IMR-90 (cell line): ENCODE measurements around the gene NPC1. TPM values are rescaled to one million over a fixed set of nuclear protein-coding genes. Genes with fewer than 3 reads are reported as not detected.

ENCODE experiments used
- ATAC-seq: fragments of 200-7000 bp; cut with Tn5 transposase; 2 replicates; pipeline ENCODE4 v1.9.1; 2020; ENCODE audit warnings: low read depth, mild to moderate bottlenecking, moderate library complexity
- BruUV-seq: library from RNA; stranded (reverse); fragments of 400-500 nt; replicated peaks from 2 replicates; lab custom pipeline; 2021; lab: Mats Ljungman, UMichigan
- CTCF ChIA-PET: fragments of 300-600 bp; formaldehyde crosslinking; extraction: SDS; loops from one replicate; lab custom pipeline; 2021; ENCODE audit warnings: antibody characterized with exemption; lab: Yijun Ruan, JAX
- POLR2A ChIA-PET: fragments of 300-600 bp; sonication (Branson Sonifier 250); formaldehyde crosslinking; loops from one replicate; lab custom pipeline; 2022; ENCODE audit warnings: antibody characterized with exemption; ENCODE audit not compliant: unreplicated experiment; lab: Charles Lee
- DNase-seq: peaks from one replicate; pipeline ENCODE4 v3.0.0; 2013
- H2AFZ ChIP-seq: replicated peaks from 2 replicates; pipeline ENCODE3; 2013; ENCODE audit warnings: low read length, mild to moderate bottlenecking; ENCODE audit not compliant: poor library complexity
- H2AK5ac ChIP-seq: 2 replicates; pipeline ENCODE4 v1.6.1; 2013; ENCODE audit warnings: low read depth, low read length, inconsistent platforms
- H2AK9ac ChIP-seq: replicated peaks from 2 replicates; pipeline ENCODE3; 2013; ENCODE audit warnings: mild to moderate bottlenecking, low read depth, low read length, moderate library complexity; ENCODE audit not compliant: poor library complexity
- H2BK120ac ChIP-seq: 2 replicates; pipeline ENCODE4 v1.6.1; 2013; ENCODE audit warnings: low read depth, low read length, inconsistent platforms
- H2BK15ac ChIP-seq: 3 replicates; pipeline ENCODE4 v1.6.1; 2013; ENCODE audit warnings: low read depth, low read length, inconsistent platforms
- H2BK20ac ChIP-seq: 2 replicates; pipeline ENCODE4 v1.6.1; 2013; ENCODE audit warnings: low read depth, mild to moderate bottlenecking, inconsistent platforms, low read length, moderate library complexity
- H2BK5ac ChIP-seq: 2 replicates; pipeline ENCODE4 v1.6.1; 2013; ENCODE audit warnings: mild to moderate bottlenecking, low read depth, low read length, inconsistent platforms; ENCODE audit not compliant: poor library complexity, severe bottlenecking
- H3K14ac ChIP-seq: replicated peaks from 2 replicates; pipeline ENCODE4 v1.6.1; 2013; ENCODE audit warnings: low read depth, low read length, inconsistent platforms
- H3K18ac ChIP-seq: 2 replicates; pipeline ENCODE4 v1.6.1; 2013; ENCODE audit warnings: low read depth, low read length, control low read depth
- H3K23ac ChIP-seq: 2 replicates; pipeline ENCODE4 v1.6.1; 2013; ENCODE audit warnings: low read depth, low read length, inconsistent platforms
- H3K27ac ChIP-seq: 2 replicates; pipeline ENCODE4 v1.5.1; 2013; ENCODE audit warnings: mild to moderate bottlenecking, control low read depth, low read length; ENCODE audit not compliant: insufficient read depth
- H3K27me3 ChIP-seq: 2 replicates; pipeline ENCODE4 v1.6.1; 2013; ENCODE audit warnings: low read length; ENCODE audit not compliant: control insufficient read depth, insufficient read depth
- H3K36me3 ChIP-seq: 2 replicates; pipeline ENCODE4 v1.6.1; 2013; ENCODE audit warnings: low read length, mixed read lengths; ENCODE audit not compliant: control insufficient read depth, insufficient read depth
- H3K4ac ChIP-seq: 2 replicates; pipeline ENCODE4 v1.6.1; 2013; ENCODE audit warnings: low read depth, low read length, inconsistent platforms
- H3K4me1 ChIP-seq: 2 replicates; pipeline ENCODE4 v1.6.1; 2013; ENCODE audit warnings: low read length, mixed read lengths; ENCODE audit not compliant: control insufficient read depth, insufficient read depth
- H3K4me2 ChIP-seq: 2 replicates; pipeline ENCODE4 v1.6.1; 2013; ENCODE audit warnings: low read depth, mild to moderate bottlenecking, control low read depth, low read length, moderate library complexity
- H3K4me3 ChIP-seq: 2 replicates; pipeline ENCODE4 v1.5.1; 2013; ENCODE audit warnings: low read depth, mild to moderate bottlenecking, control low read depth, low read length, moderate library complexity; ENCODE audit not compliant: insufficient read depth
- H3K56ac ChIP-seq: 2 replicates; pipeline ENCODE4 v1.6.1; 2013; ENCODE audit warnings: low read length, inconsistent platforms; ENCODE audit not compliant: insufficient read depth; ENCODE audit errors: extremely low read depth
- H3K79me1 ChIP-seq, 2 experiments: 2 replicates each; pipeline ENCODE4 v1.6.1; 2013; ENCODE audit warnings: low read length in 2 of 2, inconsistent platforms in 1 of 2, low read depth in 1 of 2
- H3K9ac ChIP-seq: 2 replicates; pipeline ENCODE4 v1.6.1; 2013; ENCODE audit warnings: low read depth, low read length, control low read depth
- H3K9me1 ChIP-seq: 2 replicates; pipeline ENCODE4 v1.6.1; 2013; ENCODE audit warnings: low read length, inconsistent platforms; ENCODE audit not compliant: insufficient read depth
- H3K9me3 ChIP-seq: 2 replicates; pipeline ENCODE4 v1.6.1; 2013; ENCODE audit warnings: low read length; ENCODE audit not compliant: control insufficient read depth, insufficient read depth
- H4K20me1 ChIP-seq: 2 replicates; pipeline ENCODE4 v1.6.1; 2013; ENCODE audit warnings: low read length, inconsistent platforms; ENCODE audit not compliant: insufficient read depth
- H4K5ac ChIP-seq: 2 replicates; pipeline ENCODE4 v1.6.1; 2013; ENCODE audit warnings: mild to moderate bottlenecking, low read depth, low read length, control low read depth
- H4K8ac ChIP-seq, 2 experiments: 2 replicates each; pipeline ENCODE4 v1.6.1; 2013; ENCODE audit warnings: low read depth in 2 of 2, low read length in 2 of 2, control low read depth in 1 of 2, inconsistent platforms in 1 of 2
- H4K91ac ChIP-seq: 2 replicates; pipeline ENCODE4 v1.6.1; 2013; ENCODE audit warnings: low read depth, low read length, inconsistent platforms; ENCODE audit not compliant: insufficient read depth
- CEBPB ChIP-seq: IDR thresholded peaks from 2 replicates; pipeline ENCODE4 v1.6.1; 2012; ENCODE audit warnings: low read depth, low read length, improper control_type of control experiment
- CHD1 ChIP-seq: IDR thresholded peaks from 2 replicates; pipeline ENCODE4 v1.6.1; 2012; ENCODE audit warnings: low read depth, low read length, improper control_type of control experiment
- CTCF ChIP-seq: conservative IDR thresholded peaks from 2 replicates; pipeline ENCODE4 v1.5.1; 2012; ENCODE audit warnings: mild to moderate bottlenecking, low read depth, low read length, improper control_type of control experiment
- ELK1 ChIP-seq: fragments of 150-350 bp; IDR thresholded peaks from 2 replicates; pipeline ENCODE4 v1.6.1; 2016; ENCODE audit warnings: low read depth, mild to moderate bottlenecking, low read length, moderate library complexity, borderline replicate concordance
- MAFK ChIP-seq: IDR thresholded peaks from 2 replicates; pipeline ENCODE4 v1.6.1; 2012; ENCODE audit warnings: low read depth, low read length, improper control_type of control experiment
- MAZ ChIP-seq: IDR thresholded peaks from 2 replicates; pipeline ENCODE4 v1.6.1; 2012; ENCODE audit warnings: low read depth, mild to moderate bottlenecking, low read length, improper control_type of control experiment, moderate library complexity, borderline replicate concordance
- MXI1 ChIP-seq: IDR thresholded peaks from 2 replicates; pipeline ENCODE4 v1.6.1; 2012; ENCODE audit warnings: low read depth, mild to moderate bottlenecking, low read length, moderate library complexity, borderline replicate concordance
- POLR2A ChIP-seq: IDR thresholded peaks from 2 replicates; pipeline ENCODE4 v1.6.1; 2012; ENCODE audit warnings: mild to moderate bottlenecking, low read depth, low read length
- RAD21 ChIP-seq: IDR thresholded peaks from 2 replicates; pipeline ENCODE4 v1.6.1; 2012; ENCODE audit warnings: low read length, improper control_type of control experiment
- RCOR1 ChIP-seq: IDR thresholded peaks from 2 replicates; pipeline ENCODE4 v1.6.1; 2012; ENCODE audit warnings: mild to moderate bottlenecking, low read length, improper control_type of control experiment; ENCODE audit not compliant: insufficient replicate concordance
- WGBS, 2 experiments: methylation state at CpG; one replicate each; pipeline versions ENCODE4 v1.1.5 to v1.1.7; 2013; ENCODE audit warnings: missing lambda C conversion rate in 2 of 2; ENCODE audit not compliant: insufficient read length in 1 of 2; ENCODE audit errors: extremely low coverage in 2 of 2; 5-methylcytosine and 5-hydroxymethylcytosine counted together
- dilution Hi-C: fragments of 300-500 bp; cut with HindIII; formaldehyde crosslinking; loops from one replicate; pipeline ENCODE4 v1.14.3; 2018; ENCODE audit warnings: low sequenced_read_pairs; ENCODE audit not compliant: unreplicated experiment
- in situ Hi-C: fragments of 300-500 bp; cut with MboI; formaldehyde crosslinking; loops from 3 replicates; pipeline ENCODE4 v1.14.3; 2019; ENCODE audit warnings: low sequenced_read_pairs, inconsistent platforms, mixed read lengths
- intact Hi-C: fragments of 100-400 bp; cut with micrococcal nuclease; formaldehyde crosslinking; loops from 2 replicates; pipeline ENCODE4 v1.10.0; 2022
- polyA plus RNA-seq, 3 experiments: library from polyadenylated mRNA; depleted of rRNA; stranded (reverse); fragments of >200 nt; gene quantifications; 2 replicates each; pipeline ENCODE4 v1.2.3, GENCODE V29; 2012; ENCODE audit warnings: low replicate concordance in 1 of 3
- total RNA-seq: library from RNA; depleted of rRNA; stranded (reverse); fragments of >200 nt; gene quantifications from 2 replicates; pipeline ENCODE4 v1.2.3, GENCODE V29; 2012

Gene NPC1
- total and polyA plus RNA-seq, 2 of the 4 experiments (the other 2 are of a cell fraction) = 7.5 to 7.9 TPM

GRCh38 chr18:23539911-23540525 is 46.3 kb downstream of the NPC1 start:
- BruUV-seq = no TSS peak
- H4K20me1 ChIP-seq = no peaks in the 10 kb centered on the region; the same call in 1 of the 2 replicates

More at GRCh38 chr18:23539911-23540525, 46.3 kb downstream of the NPC1 start:
- no peak overlapping the region for H2AK5ac ChIP-seq
- H2AFZ ChIP-seq = no peak overlapping the region
- H3K56ac ChIP-seq = no peak overlapping the region
- no peak overlapping the region for H2BK20ac ChIP-seq
- no peak for ATAC-seq
- no peak overlapping the region for H2BK120ac ChIP-seq
- dilution Hi-C loops (no loop called here), intact Hi-C loops (no loop called here), in situ Hi-C loops (no loop called here)
- no peaks in the 10 kb centered on the region for H3K4me1 ChIP-seq
- no peak overlapping the region for H4K91ac ChIP-seq
- H4K8ac ChIP-seq = no peak overlapping the region
- H3K79me1 ChIP-seq = peaks cover 0 to 7% of the 10 kb centered on the region in 2 experiments; a peak in 1 of 4 replicates
- DNase-seq = no peak
- H2AK9ac ChIP-seq = no peak overlapping the region
- no peak overlapping the region for H3K9ac ChIP-seq
- H2BK15ac ChIP-seq = no peak overlapping the region
- ChIA-PET POLR2A (no interaction called here), CTCF (interaction anchor here (0.6 to 1.2 kb wide), 2 partner anchors 23 to 29 kb away, joined by 3 to 5 read pairs; no protein-coding TSS in a partner anchor)
- 80% methylated on average over 2 of the region's 9 CpGs; no CpG with 5 or more reads in 1 of the 2 experiments for WGBS, 2 experiments
- H3K9me1 ChIP-seq = peaks cover 9% of the 10 kb centered on the region
- H2BK5ac ChIP-seq = no peak overlapping the region
- no peaks in the 10 kb centered on the region for H3K9me3 ChIP-seq
- no peak overlapping the region for H3K4me2 ChIP-seq
- no peak overlapping the region for H3K4ac ChIP-seq
- H3K27ac ChIP-seq = no peak overlapping the region
- no peak for TF ChIP-seq MAZ
- no peak for TF ChIP-seq CTCF
- TF ChIP-seq CEBPB = no peak
- TF ChIP-seq MAFK = no peak
- no peak for TF ChIP-seq RAD21
- no peak for TF ChIP-seq POLR2A
- TF ChIP-seq MXI1 = no peak
- no peak for TF ChIP-seq CHD1
- TF ChIP-seq RCOR1 = no peak
- TF ChIP-seq ELK1 = no peak
- H3K23ac ChIP-seq = no peak overlapping the region
- peaks cover 68% of the 10 kb centered on the region for H3K36me3 ChIP-seq
- no peak overlapping the region for H3K4me3 ChIP-seq
- no peak overlapping the region for H3K14ac ChIP-seq
- no peaks in the 10 kb centered on the region for H3K27me3 ChIP-seq
- H3K18ac ChIP-seq = no peak overlapping the region
- no peak overlapping the region for H4K5ac ChIP-seq
